ENCODE results near the gene MYO16. TPM values are rescaled to one million over a fixed set of nuclear protein-coding genes. Genes with fewer than 3 reads are reported as not detected.

Gene MYO16
- total RNA-seq, 4 donors from 2014 or later = 0.06 to 0.07 TPM; not detected in 2

GRCh38 chr13:108760541-108760940, 131.1 kb downstream of the MYO16 start:
- intact Hi-C loops (cut with DNase I; ENCODE audit: low total_unique reads) = no loop called here
- no peak for DNase-seq (ENCODE audit: low spot score in 2 of 2)
- 49 to 68% methylated on average over 3 of the region's 3 CpGs for WGBS, 2 donors
- TF ChIP-seq POLR2A (IDR thresholded peaks at IDR 0.05) (no peak), CTCF (IDR thresholded peaks at IDR 0.05) (no peak)
- no peak overlapping the region for H3K4me3 ChIP-seq (ENCODE audit: low read depth, poor library complexity, severe bottlenecking)

GRCh38 chr13:108768035-108768434, 138.6 kb downstream of the MYO16 start:
- TF ChIP-seq CTCF (IDR thresholded peaks at IDR 0.05) (no peak), POLR2A (IDR thresholded peaks at IDR 0.05) (no peak)
- 72 to 77% methylated on average over 5 of the region's 5 CpGs for WGBS, 2 donors
- no peak for DNase-seq (ENCODE audit: low spot score in 2 of 2)
- intact Hi-C loops (cut with DNase I; ENCODE audit: low total_unique reads) = no loop called here
- no peak overlapping the region for H3K4me3 ChIP-seq (ENCODE audit: low read depth, poor library complexity, severe bottlenecking)

- WGBS, 2 donors = 70 to 71% methylated on average over 10 of the region's 10 CpGs
- intact Hi-C loops (cut with DNase I; ENCODE audit: low total_unique reads) = no loop called here
These were observed 140.0 kb downstream of the MYO16 start for GRCh38 chr13:108769213-108770070.

GRCh38 chr13:108775597-108775996, 146.2 kb downstream of the MYO16 start:
- H3K4me3 ChIP-seq (ENCODE audit: low read depth, poor library complexity, severe bottlenecking) = no peak overlapping the region
- intact Hi-C loops (cut with DNase I; ENCODE audit: low total_unique reads) = no loop called here
- WGBS, 2 donors = 84 to 86% methylated on average over 8 of the region's 8 CpGs
- DNase-seq (ENCODE audit: low spot score in 2 of 2) = no peak
- TF ChIP-seq CTCF (IDR thresholded peaks at IDR 0.05) (no peak), POLR2A (IDR thresholded peaks at IDR 0.05) (no peak)

More at GRCh38 chr13:108769213-108770070, 140.0 kb downstream of the MYO16 start:
- no peak overlapping the region for H3K4me3 ChIP-seq (ENCODE audit: low read depth, poor library complexity, severe bottlenecking)
- DNase-seq (ENCODE audit: low spot score in 2 of 2) = no peak
- TF ChIP-seq POLR2A (IDR thresholded peaks at IDR 0.05) (no peak), CTCF (IDR thresholded peaks at IDR 0.05) (no peak)

GRCh38 chr13:108776650-108777049, 147.2 kb downstream of the MYO16 start:
- WGBS, 2 donors = 63 to 69% methylated on average over 3 of the region's 3 CpGs
- TF ChIP-seq CTCF (IDR thresholded peaks at IDR 0.05) (no peak), POLR2A (IDR thresholded peaks at IDR 0.05) (no peak)
- no peak overlapping the region for H3K4me3 ChIP-seq (ENCODE audit: low read depth, poor library complexity, severe bottlenecking)
- intact Hi-C loops (cut with DNase I; ENCODE audit: low total_unique reads) = no loop called here
- DNase-seq (ENCODE audit: low spot score in 2 of 2) = no peak
